AG04450 (cell line): ENCODE data around the gene CRYL1. TPM values are rescaled to one million over a fixed set of nuclear protein-coding genes. Genes with fewer than 3 reads are reported as not detected.

Source experiments
- CTCF ChIA-PET: fragments of 300-600, 350-600 bp; formaldehyde crosslinking; extraction: SDS; loops from one replicate; lab custom pipeline; 2022; ENCODE audit warnings: antibody characterized with exemption, inconsistent platforms; lab: Charles Lee
- POLR2A ChIA-PET: fragments of 350-600 bp; formaldehyde crosslinking; extraction: SDS; loops from one replicate; lab custom pipeline; 2021; ENCODE audit warnings: antibody characterized with exemption, inconsistent platforms; lab: Yijun Ruan, JAX
- DNase-seq: peaks from one replicate; pipeline ENCODE4 v3.0.0-alpha.2; 2011; ENCODE audit warnings: low read depth, low spot score
- H3K27ac ChIP-seq: one replicate; pipeline ENCODE4 v1.5.1; 2012; ENCODE audit warnings: low read depth, low read length, control low read depth
- H3K27me3 ChIP-seq: one replicate; pipeline ENCODE4 v1.6.0; 2012; ENCODE audit warnings: low read length; ENCODE audit not compliant: control insufficient read depth, insufficient read depth
- H3K4me3 ChIP-seq: 2 replicates; pipeline ENCODE4 v1.5.1; 2011; ENCODE audit warnings: mild to moderate bottlenecking, low read depth, low read length, control low read depth
- H3K9me3 ChIP-seq: 2 replicates; pipeline ENCODE4 v1.5.1; 2012; ENCODE audit warnings: low read length; ENCODE audit not compliant: control insufficient read depth, insufficient read depth
- CTCF ChIP-seq: IDR thresholded peaks from 2 replicates; pipeline ENCODE4 v1.5.1; 2011; ENCODE audit warnings: low read depth, low read length, control low read depth, inconsistent platforms
- polyA plus RNA-seq: library from polyadenylated mRNA; depleted of rRNA; stranded (reverse); fragments of >200 nt; gene quantifications from 2 replicates; pipeline ENCODE4 v1.2.3, GENCODE V29; 2011

The CRYL1 gene
- polyA plus RNA-seq, 1 experiment: 21.6 TPM

- ChIA-PET POLR2A (no interaction called here), CTCF (interaction anchor here (0.7 kb wide), 1 partner anchor 358 kb away, joined by 3 read pairs; no protein-coding TSS in a partner anchor)
- Histone ChIP-seq H3K27me3 (no peaks in the 10 kb centered on the region), H3K27ac (no peak overlapping the region), H3K9me3 (no peaks in the 10 kb centered on the region), H3K4me3 (no peak overlapping the region)
- no peak for TF ChIP-seq CTCF
- no peak for DNase-seq
These were observed 55.5 kb downstream of the CRYL1 start for GRCh38 chr13:20470136-20470535.

GRCh38 chr13:20466371-20466770 lies 59.3 kb downstream of the CRYL1 start:
- ChIA-PET POLR2A (no interaction called here), CTCF (interaction anchor here (1.3 kb wide), 1 partner anchor 279 kb away, joined by 3 read pairs; no protein-coding TSS in a partner anchor)

GRCh38 chr13:20465218-20465879 lies 60.3 kb downstream of the CRYL1 start:
- no peak for TF ChIP-seq CTCF
- ChIA-PET CTCF (no interaction called here), POLR2A (no interaction called here)
- H3K9me3 ChIP-seq: no peaks in the 10 kb centered on the region
- H3K27me3 ChIP-seq: no peaks in the 10 kb centered on the region
- H3K27ac ChIP-seq: no peak overlapping the region
- no peak for DNase-seq
- H3K4me3 ChIP-seq: no peak overlapping the region

More at GRCh38 chr13:20466371-20466770, 59.3 kb downstream of the CRYL1 start:
- Histone ChIP-seq H3K27me3 (no peaks in the 10 kb centered on the region), H3K4me3 (no peak overlapping the region), H3K27ac (no peak overlapping the region), H3K9me3 (no peaks in the 10 kb centered on the region)
- DNase-seq: no peak
- no peak for TF ChIP-seq CTCF

- H3K27ac ChIP-seq: no peak overlapping the region
- no peak overlapping the region for H3K4me3 ChIP-seq
- ChIA-PET CTCF (interaction anchor here (1.4 kb wide), 1 partner anchor 266 kb away, joined by 4 read pairs; no protein-coding TSS in a partner anchor), POLR2A (no interaction called here)
- no peaks in the 10 kb centered on the region for H3K9me3 ChIP-seq
- no peak for DNase-seq
- no peaks in the 10 kb centered on the region for H3K27me3 ChIP-seq
- TF ChIP-seq CTCF: no peak
These were observed 62.7 kb downstream of the CRYL1 start for GRCh38 chr13:20462921-20463320.

- H3K9me3 ChIP-seq: no peaks in the 10 kb centered on the region
- no peaks in the 10 kb centered on the region for H3K27me3 ChIP-seq
- ChIA-PET POLR2A (no interaction called here), CTCF (interaction anchor here (1.4 kb wide), 1 partner anchor 266 kb away, joined by 4 read pairs; no protein-coding TSS in a partner anchor)
- H3K4me3 ChIP-seq: no peak overlapping the region
- no peak overlapping the region for H3K27ac ChIP-seq
- TF ChIP-seq CTCF: no peak
- DNase-seq: no peak
These were observed 63.1 kb downstream of the CRYL1 start for GRCh38 chr13:20462533-20462915.
